Measurements from ENCODE around the gene C2orf81.
"Not testable (repeated sequence)": the region's sequence is repeated elsewhere in the genome, so short reads cannot be mapped to it uniquely, and the experiment has no call there.

Gene C2orf81

GRCh38 chr2:74424139-74424992, 2.9 kb upstream of the C2orf81 start:
- DNase-seq (ENCODE audit: extremely low read depth, insufficient read length), result no peak

GRCh38 chr2:74423231-74424095, 2.0 kb upstream of the C2orf81 start:
- no peak for DNase-seq (ENCODE audit: extremely low read depth, insufficient read length)
- Histone ChIP-seq H3K4me3 (replicated peaks; ENCODE audit: low read depth, low read length) (no peak overlapping the region), H3K27me3 (replicated peaks; ENCODE audit: control insufficient read depth, insufficient read depth, low read length) (no peaks in the 10 kb centered on the region), H3K36me3 (ENCODE audit: control insufficient read depth, insufficient read depth, low read length) (peaks cover 8% of the 10 kb centered on the region)
- TF ChIP-seq CTCF (IDR thresholded peaks at IDR 0.05; ENCODE audit: insufficient read depth, low read length, poor library complexity, severe bottlenecking), result no peak

More at GRCh38 chr2:74424139-74424992, 2.9 kb upstream of the C2orf81 start:
- Histone ChIP-seq H3K27me3 (replicated peaks; ENCODE audit: control insufficient read depth, insufficient read depth, low read length) (no peaks in the 10 kb centered on the region), H3K36me3 (ENCODE audit: control insufficient read depth, insufficient read depth, low read length) (peaks cover 8% of the 10 kb centered on the region), H3K4me3 (replicated peaks; ENCODE audit: low read depth, low read length) (no peak overlapping the region)
- no peak for TF ChIP-seq CTCF (IDR thresholded peaks at IDR 0.05; ENCODE audit: insufficient read depth, low read length, poor library complexity, severe bottlenecking)

- not testable (repeated sequence) for DNase-seq (ENCODE audit: extremely low read depth, insufficient read length); H3K27me3 ChIP-seq (replicated peaks; ENCODE audit: control insufficient read depth, insufficient read depth, low read length); H3K36me3 ChIP-seq (ENCODE audit: control insufficient read depth, insufficient read depth, low read length)
- H3K4me3 ChIP-seq (replicated peaks; ENCODE audit: low read depth, low read length), result peak overlapping the region; percentile 97
Observed at GRCh38 chr2:74420443-74421103, 846 bp downstream of the C2orf81 start.

- no peak for DNase-seq (ENCODE audit: extremely low read depth, insufficient read length)
- Histone ChIP-seq H3K27me3 (replicated peaks; ENCODE audit: control insufficient read depth, insufficient read depth, low read length) (no peaks in the 10 kb centered on the region), H3K36me3 (ENCODE audit: control insufficient read depth, insufficient read depth, low read length) (peaks cover 2% of the 10 kb centered on the region), H3K4me3 (replicated peaks; ENCODE audit: low read depth, low read length) (no peak overlapping the region)
- no peak for TF ChIP-seq CTCF (IDR thresholded peaks at IDR 0.05; ENCODE audit: insufficient read depth, low read length, poor library complexity, severe bottlenecking)
Observed at GRCh38 chr2:74420006-74420405, 1.4 kb downstream of the C2orf81 start.

- Histone ChIP-seq H3K27me3 (replicated peaks; ENCODE audit: control insufficient read depth, insufficient read depth, low read length) (no peaks in the 10 kb centered on the region), H3K4me3 (replicated peaks; ENCODE audit: low read depth, low read length) (no peak overlapping the region), H3K36me3 (ENCODE audit: control insufficient read depth, insufficient read depth, low read length) (no peaks in the 10 kb centered on the region)
- DNase-seq (ENCODE audit: extremely low read depth, insufficient read length), result no peak
- TF ChIP-seq CTCF (IDR thresholded peaks at IDR 0.05; ENCODE audit: insufficient read depth, low read length, poor library complexity, severe bottlenecking), result no peak
Observed at GRCh38 chr2:74419345-74419744, 2.1 kb downstream of the C2orf81 start.

All from GM06990 (cell line).